GM13976 (cell line): ENCODE measurements around the gene UGT1A3.

Experiments
- DNase-seq: peaks from one replicate; pipeline ENCODE4 v3.0.0; 2012; ENCODE audit warnings: low spot score
- CTCF ChIP-seq: IDR thresholded peaks from 2 replicates; pipeline ENCODE4 v1.5.1; 2012; ENCODE audit warnings: borderline replicate concordance, mild to moderate bottlenecking; ENCODE audit not compliant: insufficient read depth; ENCODE audit errors: extremely low read depth, missing control alignments, control extremely low read depth
- in situ Hi-C: fragments of 300-500 bp; cut with MboI; formaldehyde crosslinking; loops from one replicate; pipeline ENCODE4 v1.12.0; 2022; ENCODE audit warnings: low sequenced_read_pairs, mixed read lengths, inconsistent platforms; ENCODE audit not compliant: unreplicated experiment

Gene UGT1A3

GRCh38 chr2:233779722-233780121 is 50.9 kb downstream of the UGT1A3 start:
- DNase-seq: no peak
- in situ Hi-C loops: no loop called here
- no peak for TF ChIP-seq CTCF

DNA sequence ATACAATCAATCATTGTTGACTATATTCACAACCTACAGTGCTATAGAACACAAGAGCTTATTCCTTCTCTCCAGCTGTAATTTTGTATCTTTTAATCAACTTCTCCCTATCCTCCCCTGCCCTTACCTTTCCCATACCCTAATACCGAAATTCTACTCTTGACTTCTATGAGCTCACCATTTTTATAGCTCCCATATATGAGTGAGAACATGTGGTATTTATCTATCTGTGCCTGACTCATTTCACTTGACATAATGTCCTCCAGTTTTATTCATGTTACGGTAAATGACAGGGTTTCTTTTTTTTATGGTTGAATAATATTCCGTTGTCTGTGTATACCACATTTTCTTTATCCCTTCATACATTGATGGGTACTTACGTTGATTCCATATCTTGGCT is 51.9 kb downstream of the UGT1A3 start:
- DNase-seq: no peak
- TF ChIP-seq CTCF: no peak
- in situ Hi-C loops: no loop called here

DNA sequence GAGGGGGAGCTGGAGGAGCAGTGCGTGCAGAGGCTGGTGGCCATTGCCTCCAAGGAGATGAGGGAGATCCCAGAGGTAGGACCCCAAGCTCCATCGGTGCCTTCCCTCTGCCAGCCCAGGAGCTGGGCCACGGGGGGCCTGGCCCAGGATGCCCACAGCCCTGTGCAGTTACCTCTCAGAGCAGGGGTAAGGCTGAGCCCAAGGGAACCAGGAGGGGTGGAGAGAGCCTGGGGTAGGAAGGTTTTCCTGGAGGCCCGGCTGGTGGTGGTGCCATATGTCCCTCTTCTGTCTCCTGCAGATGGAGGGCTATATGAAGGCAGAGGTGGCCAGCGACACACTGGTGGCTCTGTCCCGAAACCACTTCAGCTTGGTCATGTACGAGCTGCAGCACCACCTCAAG is 60.7 kb downstream of the UGT1A3 start:
- no peak for DNase-seq
- in situ Hi-C loops: no loop called here
- TF ChIP-seq CTCF: no peak

DNA sequence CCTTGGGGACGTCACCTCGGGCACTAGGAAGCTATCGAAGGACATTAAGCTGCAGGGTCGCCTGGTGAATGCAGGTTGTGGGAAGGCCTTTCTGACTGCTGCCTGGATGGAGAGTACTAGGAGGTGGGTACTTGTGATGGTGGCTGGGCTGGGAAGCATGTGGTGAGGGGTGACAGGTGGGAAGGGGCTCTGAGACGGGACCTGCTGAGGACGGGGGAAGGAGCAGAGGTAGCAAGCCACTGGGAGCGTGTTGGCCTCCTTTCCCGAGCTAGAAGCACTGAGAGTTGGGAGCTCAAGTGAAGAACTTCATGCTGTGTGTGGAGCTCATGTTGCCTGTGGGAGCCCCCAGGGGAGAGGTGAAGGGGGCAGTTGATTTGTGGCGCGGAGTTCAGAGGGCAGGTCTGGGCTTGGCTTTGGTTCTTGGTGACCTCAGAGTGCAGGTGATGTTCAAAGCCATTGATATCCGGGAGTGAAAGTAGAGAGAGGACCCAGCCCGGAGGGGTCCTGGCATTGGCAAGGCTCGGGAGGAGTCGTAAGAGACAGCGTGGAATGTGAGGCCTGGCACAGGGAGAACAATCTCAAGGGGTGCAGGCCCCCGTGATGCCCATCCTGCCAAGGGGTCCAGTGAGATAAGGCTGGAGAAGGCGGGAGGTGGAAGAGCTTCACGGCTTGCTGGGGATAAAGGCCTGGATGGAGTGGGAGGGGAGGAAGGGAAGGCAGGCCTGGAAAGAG is 62.5 kb downstream of the UGT1A3 start:
- DNase-seq: no peak
- in situ Hi-C loops: no loop called here
- TF ChIP-seq CTCF: no peak

- DNase-seq: no peak
- in situ Hi-C loops: no loop called here
- TF ChIP-seq CTCF: no peak
Measured at GRCh38 chr2:233791883-233792329, 63.1 kb downstream of the UGT1A3 start.

DNA sequence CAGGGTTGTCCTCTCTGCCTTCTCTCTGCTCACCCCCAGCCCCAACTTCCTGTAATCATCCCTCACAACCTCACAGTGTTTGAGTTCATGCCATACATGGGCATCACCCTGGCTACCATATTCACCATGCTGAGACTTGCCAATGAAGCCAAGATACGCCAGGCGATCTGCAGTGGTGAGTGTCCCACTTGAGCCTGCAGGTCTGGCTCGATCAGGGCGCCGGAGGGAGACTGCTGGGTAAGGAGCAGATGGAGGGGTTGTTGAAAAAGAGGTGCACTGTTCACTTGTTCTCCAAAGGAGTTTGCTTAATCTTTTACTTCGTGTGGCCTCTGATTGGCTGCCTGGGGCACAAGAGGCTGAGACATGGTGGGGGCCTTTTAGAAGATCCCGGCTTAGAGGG is 63.9 kb downstream of the UGT1A3 start:
- in situ Hi-C loops: no loop called here
- no peak for TF ChIP-seq CTCF
- DNase-seq: no peak
